ENCODE data around the gene PPT1. TPM values are rescaled to one million over a fixed set of nuclear protein-coding genes. Genes with fewer than 3 reads are reported as not detected.

PPT1 gene
- total RNA-seq, 2 experiments from 2014 or later = 71.3 to 74.6 TPM

DNA sequence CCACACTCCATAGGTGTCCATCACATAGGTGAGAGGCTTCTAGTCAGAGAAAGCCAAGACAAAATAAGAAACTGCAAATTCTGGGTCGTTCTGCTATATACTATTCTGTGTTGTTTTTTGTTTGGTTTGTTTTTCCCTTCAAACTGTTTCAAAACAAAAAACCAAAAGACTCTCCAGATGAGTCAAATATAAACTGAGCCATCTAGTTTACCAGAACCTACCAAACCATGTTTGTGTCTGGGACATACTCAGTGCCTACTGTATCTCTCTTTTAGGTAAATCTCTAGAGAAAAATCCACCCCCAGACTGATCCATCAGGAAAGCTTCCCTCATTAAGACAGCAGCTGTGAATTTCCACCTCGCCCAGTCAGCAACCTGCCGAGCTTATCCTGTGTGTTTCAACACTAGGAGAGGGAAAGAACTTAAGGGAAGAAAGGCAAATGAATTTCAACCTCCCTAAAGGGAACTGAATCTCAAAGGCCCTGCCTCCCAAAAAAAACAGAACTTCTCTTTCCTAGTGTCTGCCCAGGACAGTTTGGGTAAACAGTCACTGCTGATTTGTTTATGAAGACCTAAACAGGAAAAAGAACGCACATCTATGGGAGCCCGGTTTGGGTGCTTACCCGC, 17.2 kb downstream of the PPT1 start:
- Mint-ChIP-seq H3K36me3 (peaks cover 14% of the 10 kb centered on the region), H3K27me3 (no peaks in the 10 kb centered on the region), H3K9me3 (no peaks in the 10 kb centered on the region), H3K4me1 (peaks cover 4% of the 10 kb centered on the region), H3K27ac (no peak overlapping the region), H3K4me3 (no peak overlapping the region)
- DNase-seq = no peak
- POLR2A ChIA-PET = no interaction called here
- no peak for ATAC-seq (ENCODE audit: low read depth)

DNA sequence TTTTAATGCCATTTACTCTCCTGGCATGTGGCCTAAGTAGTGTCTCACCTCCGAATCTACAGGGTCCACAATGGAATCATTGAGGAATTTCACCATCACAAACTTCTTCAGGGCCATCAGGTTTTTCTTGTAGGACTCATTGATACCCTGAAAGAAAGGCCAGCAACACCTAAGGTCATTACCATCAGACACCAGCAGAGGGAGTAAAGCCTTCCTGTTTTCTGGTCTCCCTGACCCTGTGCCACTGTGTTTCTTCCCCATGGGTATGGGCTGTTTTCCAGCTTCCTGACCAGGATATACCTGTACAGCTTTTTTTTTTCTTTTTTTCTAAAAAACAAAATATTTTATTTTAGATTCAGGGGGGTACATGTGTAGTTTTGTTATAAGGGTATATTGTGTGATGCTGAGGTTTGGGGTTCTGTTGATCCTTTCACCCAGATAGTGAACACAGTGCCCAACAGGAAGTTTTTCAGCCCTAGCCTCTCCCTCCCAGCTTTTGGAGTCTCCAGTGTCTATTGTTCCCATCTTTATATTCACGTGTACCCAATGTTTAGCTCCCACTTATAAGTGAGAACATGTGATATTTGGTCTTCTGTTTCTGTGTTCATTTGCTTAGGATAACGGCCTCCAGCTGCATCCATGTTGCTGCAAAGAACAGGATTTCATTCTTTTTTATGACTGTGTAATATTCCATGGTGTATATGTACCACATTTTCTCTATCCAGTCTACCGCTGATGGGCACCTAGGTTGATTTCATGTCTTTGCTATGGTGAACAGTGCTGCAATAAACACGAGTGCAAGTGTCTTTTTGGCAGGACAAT, 18.3 kb downstream of the PPT1 start:
- POLR2A ChIA-PET = no interaction called here
- Mint-ChIP-seq H3K27me3 (no peaks in the 10 kb centered on the region), H3K4me3 (no peak overlapping the region), H3K36me3 (peaks cover 15% of the 10 kb centered on the region), H3K27ac (no peak overlapping the region), H3K9me3 (no peaks in the 10 kb centered on the region), H3K4me1 (peaks cover 3% of the 10 kb centered on the region)
- DNase-seq (no peak), ATAC-seq (ENCODE audit: low read depth) (peak; percentile 69)

DNA sequence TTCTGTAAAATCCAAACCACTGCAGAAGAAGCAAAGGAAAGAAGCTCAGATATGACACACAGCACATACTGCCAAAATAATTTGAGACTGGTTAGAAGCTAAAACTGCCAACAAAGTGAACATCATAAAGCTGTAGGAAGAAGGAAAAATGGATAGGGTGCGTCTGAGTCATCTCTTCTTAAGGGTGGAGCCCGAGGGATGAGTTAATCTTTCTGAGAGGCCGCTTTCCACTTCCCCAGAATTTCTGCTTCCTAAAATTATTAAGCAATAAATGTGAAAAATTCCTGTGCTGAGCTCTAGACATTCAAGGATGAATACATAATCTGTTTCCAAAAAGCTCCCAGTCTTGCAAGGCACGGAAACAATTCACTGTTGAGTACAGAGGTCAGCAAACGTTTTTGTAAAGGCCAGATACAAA, 20.1 kb downstream of the PPT1 start:
- Mint-ChIP-seq H3K27ac (no peak overlapping the region), H3K9me3 (no peaks in the 10 kb centered on the region), H3K27me3 (no peaks in the 10 kb centered on the region), H3K36me3 (peaks cover 21% of the 10 kb centered on the region), H3K4me1 (peaks cover 6% of the 10 kb centered on the region), H3K4me3 (no peak overlapping the region)
- POLR2A ChIA-PET = interaction anchor here (1.2 kb wide), 1 partner anchor 20 kb away, joined by 3 read pairs; the partner anchor contains the start of gene PPT1
- DNase-seq = no peak
- ATAC-seq (ENCODE audit: low read depth) = no peak

DNA sequence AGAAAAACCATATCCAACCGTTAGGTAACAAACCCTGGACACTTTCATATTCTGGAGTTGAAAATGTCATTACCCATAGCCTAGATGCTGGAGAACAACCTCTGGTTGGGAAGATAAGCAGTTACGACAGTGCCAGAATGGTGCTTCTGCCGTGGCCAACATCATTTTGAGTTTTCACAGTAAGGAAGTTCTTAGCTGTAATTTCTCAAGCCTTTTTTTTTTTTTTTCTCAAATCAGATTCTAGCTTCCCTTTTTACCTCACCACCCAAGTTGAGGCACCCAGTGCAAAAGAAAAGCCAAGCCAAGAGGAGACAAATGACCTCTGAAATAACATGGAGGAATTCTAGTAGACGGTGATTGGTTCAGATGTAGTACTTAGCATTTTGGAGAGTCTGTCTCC, 21.8 kb downstream of the PPT1 start:
- no peaks in the 10 kb centered on the region for H3K27me3 Mint-ChIP-seq
- ATAC-seq (ENCODE audit: low read depth) (no peak), DNase-seq (no peak)
- peaks cover 30% of the 10 kb centered on the region for H3K36me3 Mint-ChIP-seq
- no peak overlapping the region for H3K4me3 Mint-ChIP-seq
- H3K27ac Mint-ChIP-seq = no peak overlapping the region
- H3K9me3 Mint-ChIP-seq = no peaks in the 10 kb centered on the region
- POLR2A ChIA-PET = interaction anchor here (0.6 to 2.0 kb wide), 5 partner anchors 9 to 456 kb away, joined by 3 to 7 read pairs (median 4); partner anchors contain the start of genes CAP1 and ZNF684
- H3K4me1 Mint-ChIP-seq = peaks cover 6% of the 10 kb centered on the region

DNA sequence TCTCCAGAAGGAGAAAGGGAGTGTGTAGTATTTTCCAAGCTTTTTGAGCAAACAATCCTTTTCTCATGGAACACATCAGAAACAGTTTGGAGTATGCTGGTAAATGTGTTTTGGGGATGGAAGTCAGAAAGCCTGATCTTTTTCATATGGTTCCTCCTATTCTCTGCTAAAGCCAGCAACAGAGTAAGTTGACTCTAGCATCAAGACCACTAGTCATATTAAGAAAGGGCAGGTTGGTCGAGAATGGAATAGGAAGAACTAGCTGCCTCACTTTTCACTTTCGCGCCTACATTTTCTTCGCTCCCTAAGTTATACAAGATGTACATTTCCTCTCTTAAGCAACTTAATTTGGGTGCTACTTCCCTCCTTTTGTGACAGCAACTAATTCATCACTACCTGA, 24.0 kb downstream of the PPT1 start:
- Mint-ChIP-seq H3K4me3 (no peak overlapping the region), H3K27me3 (no peaks in the 10 kb centered on the region), H3K27ac (no peak overlapping the region), H3K9me3 (no peaks in the 10 kb centered on the region), H3K36me3 (peaks cover 35% of the 10 kb centered on the region), H3K4me1 (peaks cover 4% of the 10 kb centered on the region)
- ATAC-seq (ENCODE audit: low read depth) = no peak
- POLR2A ChIA-PET = interaction anchor here (1.4 to 2.0 kb wide), 2 partner anchors 32 to 33 kb away, joined by 3 to 6 read pairs; partner anchors contain the start of gene CAP1
- no peak for DNase-seq

GRCh38 chr1:40072142-40072541, 24.9 kb downstream of the PPT1 start:
- no peak overlapping the region for H3K4me3 Mint-ChIP-seq
- ATAC-seq (ENCODE audit: low read depth) (no peak), DNase-seq (no peak)
- H3K36me3 Mint-ChIP-seq = peaks cover 38% of the 10 kb centered on the region
- peaks cover 5% of the 10 kb centered on the region for H3K4me1 Mint-ChIP-seq
- no peak overlapping the region for H3K27ac Mint-ChIP-seq
- H3K9me3 Mint-ChIP-seq = no peaks in the 10 kb centered on the region
- H3K27me3 Mint-ChIP-seq = no peaks in the 10 kb centered on the region
- POLR2A ChIA-PET = interaction anchor here (0.7 to 1.4 kb wide), 2 partner anchors 32 to 116 kb away, joined by 3 to 4 read pairs; partner anchors contain the start of gene CAP1

DNA sequence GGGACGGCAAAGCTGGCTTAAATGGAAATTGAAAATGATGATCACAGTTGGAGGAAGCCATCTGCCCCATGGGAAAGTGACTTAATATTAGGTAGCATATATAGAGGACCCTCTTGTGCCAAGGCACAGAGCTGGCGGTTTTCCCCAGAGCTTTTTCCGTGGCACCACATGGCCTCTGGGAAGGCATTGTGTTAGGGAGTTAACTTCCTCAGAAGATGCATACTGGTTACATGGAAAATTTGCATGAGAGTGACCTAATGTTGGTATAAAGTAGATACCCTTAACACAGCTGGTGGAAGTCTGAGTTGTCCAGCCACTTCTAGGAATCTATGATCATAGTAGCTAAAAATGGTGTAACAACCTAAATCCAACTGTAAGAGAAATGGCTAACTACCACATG, 29.2 kb downstream of the PPT1 start:
- no peaks in the 10 kb centered on the region for H3K9me3 Mint-ChIP-seq
- H3K27ac Mint-ChIP-seq = peak overlapping the region; percentile 76
- no peak overlapping the region for H3K4me3 Mint-ChIP-seq
- no peak for ATAC-seq (ENCODE audit: low read depth)
- H3K4me1 Mint-ChIP-seq = peaks cover 36% of the 10 kb centered on the region
- H3K36me3 Mint-ChIP-seq = peaks cover 62% of the 10 kb centered on the region
- no peak for DNase-seq
- H3K27me3 Mint-ChIP-seq = no peaks in the 10 kb centered on the region
- POLR2A ChIA-PET = interaction anchor here (1.6 kb wide), 1 partner anchor 28 kb away, joined by 3 read pairs; no protein-coding TSS in a partner anchor

GRCh38 chr1:40067023-40067422, 30.0 kb downstream of the PPT1 start:
- no peaks in the 10 kb centered on the region for H3K27me3 Mint-ChIP-seq
- peaks cover 62% of the 10 kb centered on the region for H3K36me3 Mint-ChIP-seq
- no peak for ATAC-seq (ENCODE audit: low read depth)
- POLR2A ChIA-PET = interaction anchor here (1.1 to 1.6 kb wide), 2 partner anchors 18 to 28 kb away, joined by 3 read pairs; no protein-coding TSS in a partner anchor
- no peak overlapping the region for H3K4me3 Mint-ChIP-seq
- no peaks in the 10 kb centered on the region for H3K9me3 Mint-ChIP-seq
- DNase-seq = no peak
- H3K4me1 Mint-ChIP-seq = peaks cover 38% of the 10 kb centered on the region
- H3K27ac Mint-ChIP-seq = peak overlapping the region; percentile 83

DNA sequence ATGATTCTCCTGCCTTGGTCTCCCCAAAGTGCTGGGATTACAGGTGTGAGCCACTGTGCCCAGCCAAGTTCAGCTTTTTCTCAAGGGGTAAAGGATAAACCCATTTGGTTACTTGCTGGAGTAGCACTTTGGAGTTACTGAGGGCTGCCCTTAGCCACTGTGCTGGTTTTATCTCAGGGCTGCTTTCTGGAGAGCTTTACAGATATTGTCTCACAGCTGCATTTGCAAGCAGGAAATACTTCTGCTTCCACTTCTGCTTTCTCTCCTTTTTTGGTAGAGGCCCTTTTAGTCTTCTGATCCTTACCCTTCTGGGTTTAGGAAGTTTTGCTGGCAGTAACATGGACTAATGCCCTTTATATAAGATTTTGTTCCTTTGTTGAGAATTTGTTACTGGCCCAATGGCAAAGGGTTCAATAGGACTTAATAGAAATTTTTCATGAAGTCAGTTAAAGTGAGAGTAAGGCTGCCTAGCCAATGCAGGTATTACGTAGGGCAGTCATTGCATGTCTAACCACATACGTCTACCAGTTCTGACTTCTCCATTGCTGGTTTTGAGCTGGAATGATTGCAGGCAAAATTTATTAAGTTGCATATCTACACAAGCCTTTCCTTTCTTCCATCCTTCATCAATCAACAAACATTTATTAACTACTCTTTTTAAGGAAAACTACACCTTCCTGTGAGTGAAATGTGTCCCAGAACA, 32.1 kb downstream of the PPT1 start:
- H3K4me3 Mint-ChIP-seq = peak overlapping the region; percentile 44
- no peaks in the 10 kb centered on the region for H3K27me3 Mint-ChIP-seq
- peaks cover 55% of the 10 kb centered on the region for H3K4me1 Mint-ChIP-seq
- POLR2A ChIA-PET = interaction anchor here (1.3 to 2.1 kb wide), 3 partner anchors 10 to 24 kb away, joined by 3 to 7 read pairs (median 4); partner anchors contain the start of gene CAP1
- H3K27ac Mint-ChIP-seq = peak overlapping the region; percentile 82
- peaks cover 66% of the 10 kb centered on the region for H3K36me3 Mint-ChIP-seq
- no peaks in the 10 kb centered on the region for H3K9me3 Mint-ChIP-seq
- ATAC-seq (ENCODE audit: low read depth) (peak; percentile 64), DNase-seq (no peak)

- H3K4me1 Mint-ChIP-seq = peaks cover 78% of the 10 kb centered on the region
- peaks cover 68% of the 10 kb centered on the region for H3K36me3 Mint-ChIP-seq
- no peaks in the 10 kb centered on the region for H3K27me3 Mint-ChIP-seq
- DNase-seq (no peak), ATAC-seq (ENCODE audit: low read depth) (peak; percentile 38)
- H3K4me3 Mint-ChIP-seq = peak overlapping the region; percentile 73
- no peaks in the 10 kb centered on the region for H3K9me3 Mint-ChIP-seq
- peak overlapping the region; percentile 84 for H3K27ac Mint-ChIP-seq
- POLR2A ChIA-PET = interaction anchor here (0.9 to 7.4 kb wide), 4 partner anchors 10 to 19 kb away, joined by 3 to 53 read pairs (median 14); partner anchors contain the start of gene CAP1
Measured at GRCh38 chr1:40059960-40060750, 36.9 kb downstream of the PPT1 start.

- POLR2A ChIA-PET = interaction anchor here (1.0 to 7.4 kb wide), 3 partner anchors 10 to 18 kb away, joined by 3 to 53 read pairs (median 25); partner anchors contain the start of gene CAP1
- Mint-ChIP-seq H3K27me3 (no peaks in the 10 kb centered on the region), H3K4me1 (peaks cover 77% of the 10 kb centered on the region), H3K36me3 (peaks cover 69% of the 10 kb centered on the region), H3K9me3 (no peaks in the 10 kb centered on the region), H3K4me3 (peak overlapping the region; percentile 73), H3K27ac (peak overlapping the region; percentile 84)
- ATAC-seq (ENCODE audit: low read depth) (peak; percentile 64), DNase-seq (no peak)
Measured at GRCh38 chr1:40059338-40059959, 37.6 kb downstream of the PPT1 start.
